Frontal cortex (tissue), 4 donors: ENCODE data around the gene VOPP1. TPM values are rescaled to one million over a fixed set of nuclear protein-coding genes. Genes with fewer than 3 reads are reported as not detected.
A peak's percentile ranks its signal among the peaks of the same experiment; 100 is the strongest.

Experiments
- DNase-seq, 2 donors: peaks; one replicate each; pipeline ENCODE4 v3.0.0; 2012; ENCODE audit warnings: low spot score in 2 of 2
- FAIRE-seq: peaks from 2 replicates; lab custom pipeline; 2012; peaks lifted over from hg19 to GRCh38; lab: Jason Lieb, UNC
- total RNA-seq: library from RNA; depleted of rRNA; stranded (reverse); fragments of >200 nt; gene quantifications from one replicate; pipeline ENCODE4 v1.2.3, GENCODE V29; 2014
- donor health status: control.
- donor health status: control.
- donor health status: control.

Gene VOPP1
- total RNA-seq, 1 donor from 2014 or later: 83.6 TPM

DNA sequence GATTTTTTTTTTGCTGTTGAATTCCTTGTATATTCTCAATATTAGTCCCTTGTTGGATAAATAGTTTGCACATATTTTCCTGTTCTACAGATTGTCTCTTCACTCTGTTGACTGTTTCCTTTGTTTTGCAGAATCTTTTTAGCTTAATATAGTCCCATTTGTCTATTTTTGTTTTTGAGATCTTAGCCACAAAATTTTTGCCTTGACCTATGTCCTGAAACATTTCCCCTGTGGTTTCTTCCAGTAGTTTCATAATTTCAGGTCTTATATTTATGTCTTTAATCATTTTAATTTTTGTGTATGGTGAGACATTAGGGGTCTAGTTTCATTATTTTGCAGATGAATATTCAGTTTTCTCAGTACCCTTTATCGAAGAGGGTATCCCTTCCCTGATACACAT is 114.5 kb downstream of the VOPP1 start:
- DNase-seq (no peak), FAIRE-seq (no peak)

DNA sequence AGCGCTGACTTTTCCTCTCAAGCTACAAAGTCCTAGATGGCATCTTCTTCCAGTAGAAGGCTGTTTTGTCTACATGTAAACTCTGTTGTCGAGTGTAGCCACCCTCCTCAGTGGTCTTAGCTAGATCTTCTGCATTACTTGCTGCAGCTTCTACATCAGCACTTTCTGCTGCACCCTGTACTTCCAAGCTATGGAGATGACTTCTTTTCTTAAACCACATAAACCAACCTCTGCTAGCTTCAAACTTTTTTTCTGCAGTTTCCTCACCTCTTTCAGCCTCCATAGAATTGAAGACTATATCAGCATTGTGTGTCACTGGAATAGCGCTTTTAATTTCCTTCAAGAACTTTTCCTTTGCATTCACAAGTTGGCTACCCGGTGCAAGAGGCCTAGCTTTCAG is 119.3 kb downstream of the VOPP1 start:
- DNase-seq (no peak), FAIRE-seq (no peak)

DNA sequence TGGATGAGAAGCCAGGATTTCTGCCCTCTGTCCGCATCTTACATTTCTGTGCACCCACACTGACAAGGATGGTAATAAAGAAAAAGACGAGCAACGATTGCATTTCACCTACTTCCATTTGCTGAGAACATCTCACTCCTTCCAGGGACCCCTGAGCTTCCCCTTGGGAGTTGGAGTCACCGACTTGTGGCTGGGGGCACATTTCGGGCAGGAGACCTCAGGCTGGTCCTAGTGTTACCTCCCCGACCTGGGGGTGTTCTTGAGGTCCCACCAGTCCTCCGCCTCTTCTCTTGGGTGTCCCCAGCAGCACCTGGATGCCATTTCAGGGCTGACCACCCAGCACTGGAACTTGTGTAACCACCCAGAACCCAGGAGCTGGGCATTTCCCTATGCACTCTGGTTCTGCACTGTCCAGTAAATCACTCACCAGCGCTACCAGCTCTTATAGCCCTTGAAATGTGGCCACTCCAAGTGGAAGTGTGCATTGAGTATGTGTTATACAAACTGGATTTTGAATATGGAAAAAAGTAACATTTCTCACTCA is 122.2 kb downstream of the VOPP1 start:
- DNase-seq (no peak), FAIRE-seq (no peak)

DNA sequence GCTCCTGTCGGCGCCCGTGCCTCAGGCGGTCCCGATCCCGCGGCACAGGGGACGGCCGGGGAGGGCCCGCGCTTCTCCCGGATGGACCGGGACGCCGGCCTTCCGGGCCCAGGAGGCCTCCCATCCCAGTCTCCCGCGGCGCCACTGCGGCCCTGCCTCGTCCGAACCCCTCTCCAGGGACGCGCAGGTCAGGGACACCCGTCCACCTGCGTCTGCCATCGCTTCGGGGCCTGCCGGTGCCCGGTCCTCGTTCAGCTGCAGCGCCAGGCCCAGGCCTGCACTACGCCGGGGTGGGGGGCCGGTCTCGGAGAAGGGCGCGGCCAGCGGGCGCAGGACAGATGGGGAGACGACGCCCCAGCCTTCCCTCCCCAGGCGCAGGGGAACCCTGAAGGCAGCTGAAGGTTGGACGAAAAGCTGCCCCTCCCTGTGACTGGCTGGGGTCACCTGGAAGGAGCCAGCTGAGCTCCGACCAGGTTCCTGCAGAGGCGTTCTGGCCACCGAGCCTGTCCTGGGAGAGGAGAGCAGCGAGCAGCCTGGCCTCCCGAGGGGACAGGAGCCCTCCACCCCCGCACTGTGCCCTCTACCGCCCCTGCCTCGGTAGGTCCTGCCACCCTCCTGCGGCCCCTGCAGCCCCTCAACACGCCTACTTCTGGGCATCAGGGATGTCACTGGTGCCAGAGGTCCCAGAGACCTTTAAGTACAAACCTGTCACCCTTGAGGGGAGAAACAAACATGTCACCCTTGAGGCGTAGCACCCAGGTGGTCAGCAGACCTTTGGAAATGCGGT is 122.9 kb downstream of the VOPP1 start:
- no peak for DNase-seq
- FAIRE-seq: no peak

GRCh38 chr7:55448526-55448925 is 123.8 kb downstream of the VOPP1 start:
- FAIRE-seq (no peak), DNase-seq (no peak)

DNA sequence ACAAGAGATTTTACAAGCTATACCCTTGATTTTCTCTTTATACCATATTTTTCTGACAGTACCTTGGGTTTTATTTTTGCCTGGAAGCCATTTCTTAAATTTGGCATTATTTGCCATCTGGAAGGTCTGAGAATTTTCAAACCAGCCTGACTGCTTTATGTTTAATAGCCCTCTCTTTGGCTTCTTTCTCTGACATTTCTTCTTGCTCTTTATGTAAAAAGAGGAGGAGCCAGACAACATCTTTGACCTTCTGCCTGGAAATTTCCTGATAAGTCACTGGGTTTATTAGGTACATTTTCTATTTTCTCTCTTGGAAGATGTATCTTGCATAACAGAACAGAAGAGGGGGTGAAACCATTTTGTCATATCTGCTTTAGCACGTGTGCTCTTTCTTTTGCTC is 127.5 kb downstream of the VOPP1 start:
- DNase-seq (no peak), FAIRE-seq (no peak)

DNA sequence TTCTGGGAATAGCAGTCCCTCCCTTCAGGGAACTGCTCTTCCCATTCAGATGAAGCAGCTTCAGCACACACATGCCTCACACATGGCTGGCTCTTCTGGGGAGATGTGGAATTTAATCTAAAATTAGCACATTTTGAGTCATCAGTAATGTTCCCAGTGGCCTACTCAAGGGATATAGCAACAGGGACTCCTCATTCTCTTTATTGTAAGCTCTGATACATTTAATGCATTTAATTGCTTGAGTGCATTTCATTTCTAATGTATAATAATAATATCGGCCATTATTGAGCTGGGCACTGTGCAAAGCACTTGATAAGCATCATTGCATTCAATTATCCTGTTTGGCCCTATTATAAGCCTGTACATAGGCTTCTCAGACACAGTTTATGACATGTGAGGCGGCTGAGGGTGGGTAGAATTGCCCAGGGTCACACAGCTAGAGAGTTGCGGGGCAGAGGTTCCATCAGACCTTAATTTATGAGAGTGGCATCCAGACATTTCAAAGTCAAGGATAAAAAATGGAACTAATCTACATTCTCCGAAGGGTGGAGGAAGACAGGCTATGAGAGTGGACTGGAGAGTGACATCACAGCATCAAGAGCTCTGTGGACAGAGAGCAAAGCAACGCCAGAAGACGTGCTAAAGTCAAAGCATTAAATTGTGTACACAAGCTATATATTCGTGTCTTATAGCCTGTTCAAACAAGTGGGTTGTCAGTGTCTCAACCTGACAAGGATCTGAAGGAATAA is 130.4 kb downstream of the VOPP1 start:
- DNase-seq (no peak), FAIRE-seq (no peak)

GRCh38 chr7:55441002-55441401 is 131.3 kb downstream of the VOPP1 start:
- no peak for FAIRE-seq

GRCh38 chr7:55440040-55440690 is 132.1 kb downstream of the VOPP1 start:
- FAIRE-seq (no peak), DNase-seq (no peak)

More at GRCh38 chr7:55441002-55441401, 131.3 kb downstream of the VOPP1 start:
- DNase-seq: no peak

DNA sequence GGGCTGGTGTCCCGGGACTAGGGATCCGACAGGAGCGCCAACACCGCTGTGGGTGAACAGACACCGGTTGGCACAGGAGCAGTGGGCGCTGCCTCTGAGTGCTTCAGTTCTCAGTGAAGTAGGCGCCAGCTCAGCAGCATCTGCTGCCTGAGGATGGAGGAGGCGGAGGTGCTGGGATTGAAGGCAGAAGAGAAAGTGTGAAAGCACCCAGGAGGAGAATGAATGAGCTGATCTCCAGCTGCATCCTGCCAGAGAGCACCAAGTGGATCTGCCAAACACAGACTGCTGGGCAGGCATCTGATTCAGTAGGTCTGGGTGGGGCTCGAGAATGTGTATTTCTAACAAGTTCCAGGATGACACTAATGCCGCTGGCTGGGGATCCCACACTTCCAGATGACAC is 132.7 kb downstream of the VOPP1 start:
- DNase-seq: peak in 1 of 2 donors; percentile 47

DNA sequence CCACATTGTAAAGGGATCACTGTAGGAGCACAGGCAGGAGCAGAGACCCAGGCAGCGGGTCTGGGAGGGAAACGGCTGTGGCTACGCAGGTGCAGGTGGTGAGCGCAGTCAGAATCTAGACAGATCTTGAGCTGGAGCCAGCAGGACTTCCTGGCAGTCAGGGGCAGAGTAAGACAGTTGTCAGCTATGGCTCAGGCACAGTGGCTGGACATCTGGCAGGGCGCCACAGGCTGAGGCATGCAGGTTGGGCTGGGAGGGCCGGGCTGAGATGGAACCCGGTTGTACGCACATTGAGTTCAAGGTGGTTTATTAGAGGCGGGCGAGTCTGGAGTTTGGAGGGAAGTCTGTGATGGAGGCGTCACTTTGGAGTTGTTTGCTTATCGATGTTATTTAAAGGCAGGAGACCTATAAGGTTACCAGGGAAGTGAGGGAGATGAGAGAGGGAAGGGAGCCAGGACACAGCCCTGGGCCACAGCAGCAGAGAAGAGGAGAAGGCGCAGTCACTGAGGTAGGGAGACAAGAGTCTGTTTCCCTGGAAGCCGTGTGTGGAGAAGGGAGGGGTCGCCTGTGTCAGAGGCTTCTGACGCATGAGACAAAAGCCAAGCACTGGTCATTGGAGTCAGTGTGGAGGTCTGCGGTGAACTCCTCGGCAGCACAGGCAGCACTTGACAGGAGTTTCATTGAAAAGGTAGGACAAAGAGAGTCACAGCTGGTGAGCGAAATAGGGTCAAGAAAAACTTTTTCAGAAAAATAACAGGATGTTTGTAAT is 133.4 kb downstream of the VOPP1 start:
- DNase-seq (no peak), FAIRE-seq (no peak)

More for the DNA sequence above, 132.7 kb downstream of the VOPP1 start:
- no peak for FAIRE-seq

DNA sequence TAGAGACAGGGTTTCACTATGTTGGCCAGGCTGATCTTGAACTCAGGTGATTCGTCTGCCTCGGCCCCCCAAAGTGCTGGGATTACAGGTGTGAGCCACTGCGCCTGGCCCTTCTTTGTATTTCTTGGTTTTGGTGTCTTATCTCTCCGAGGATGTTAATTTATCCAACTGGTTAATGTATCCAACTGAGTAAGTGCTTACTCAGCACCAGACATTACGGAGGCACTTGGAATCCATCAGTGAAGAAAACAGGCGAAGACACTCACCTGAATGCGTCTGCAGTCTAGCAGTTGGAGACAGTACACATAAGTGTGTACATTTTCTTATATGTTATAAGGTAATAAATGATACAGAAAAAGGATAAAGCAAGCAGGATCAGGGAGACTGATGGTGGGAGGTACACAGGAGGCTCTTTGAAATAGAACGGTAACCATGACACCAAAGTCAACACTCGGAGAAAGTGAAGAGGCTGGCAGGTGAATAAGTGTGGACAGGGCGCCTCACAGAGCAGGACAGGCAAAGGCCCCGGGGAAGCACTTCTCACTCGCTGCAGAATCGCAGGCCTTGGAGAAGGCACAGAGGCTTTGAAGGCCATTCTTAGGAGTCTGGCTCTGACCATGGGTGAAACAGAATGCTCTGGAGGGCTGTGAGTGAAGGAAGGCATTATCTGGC is 134.1 kb downstream of the VOPP1 start:
- FAIRE-seq: no peak

DNA sequence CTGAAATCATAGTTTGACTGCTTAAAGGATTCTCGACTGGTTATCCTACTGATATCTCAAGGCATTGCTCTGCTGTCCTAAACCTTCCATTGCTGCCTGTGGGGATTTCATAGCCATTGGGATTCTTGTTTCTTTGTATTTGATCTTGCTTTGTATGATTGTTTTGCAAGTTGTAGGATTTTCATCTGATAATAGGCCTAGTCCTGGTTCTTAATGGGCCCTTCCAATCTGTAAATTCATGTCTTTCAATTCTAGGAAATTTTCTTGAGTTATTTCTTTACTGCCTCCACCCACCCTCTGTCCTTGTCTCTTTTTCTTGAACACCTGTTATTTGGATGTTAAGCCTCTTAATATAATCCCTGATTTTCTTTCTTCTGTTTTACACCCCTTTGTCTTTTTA is 134.9 kb downstream of the VOPP1 start:
- no peak for DNase-seq
- FAIRE-seq: no peak

More for the DNA sequence above, 134.1 kb downstream of the VOPP1 start:
- DNase-seq: no peak

DNA sequence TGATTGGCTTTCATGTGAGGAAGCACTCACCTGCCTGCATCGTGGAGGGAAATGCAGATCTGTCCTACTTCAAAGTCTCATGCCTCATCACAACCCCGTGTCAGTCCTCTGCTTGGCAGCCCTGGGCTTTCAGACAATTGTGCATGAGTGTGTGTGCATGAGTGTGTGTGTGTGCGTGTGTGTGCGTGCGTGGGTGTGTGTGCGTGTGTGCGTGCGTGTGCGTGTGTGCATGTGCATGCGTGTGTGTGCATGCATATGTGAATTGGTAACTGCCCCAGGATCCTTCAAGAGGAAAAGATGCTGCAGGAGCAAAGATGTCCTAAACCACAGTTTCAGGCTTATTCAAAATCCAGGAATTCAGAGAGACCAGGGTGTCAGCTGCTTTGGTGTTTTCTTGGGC is 135.8 kb downstream of the VOPP1 start:
- DNase-seq: no peak
- no peak for FAIRE-seq

DNA sequence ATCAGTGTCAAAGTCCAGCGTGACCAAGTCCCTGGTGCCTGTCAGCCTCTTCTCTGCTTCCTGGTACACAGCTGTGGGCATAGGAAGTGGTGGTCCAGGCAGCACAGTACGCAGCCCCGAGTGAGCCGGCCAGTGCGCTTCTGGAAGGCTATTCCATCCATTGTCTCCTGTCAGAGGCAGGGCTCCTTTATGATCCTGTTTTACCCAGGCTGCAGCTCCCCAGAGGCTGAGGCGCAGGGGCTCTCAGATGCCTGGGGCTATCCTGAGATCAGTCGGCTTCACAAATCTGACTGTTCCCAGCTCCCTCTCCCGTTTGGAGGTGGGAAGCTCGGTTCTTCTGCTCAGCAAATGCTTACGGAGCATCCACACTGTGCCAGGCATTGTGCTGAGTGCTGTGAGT is 136.8 kb downstream of the VOPP1 start:
- no peak for DNase-seq
- no peak for FAIRE-seq

GRCh38 chr7:55432939-55433784 is 139.1 kb downstream of the VOPP1 start:
- DNase-seq: no peak
- no peak for FAIRE-seq

- no peak for DNase-seq
- no peak for FAIRE-seq
These were observed 139.8 kb downstream of the VOPP1 start for GRCh38 chr7:55432506-55432905.

- FAIRE-seq (no peak), DNase-seq (no peak)
These were observed 140.4 kb downstream of the VOPP1 start for GRCh38 chr7:55431898-55432297.
